GM18526 (cell line): ENCODE data around the gene C2orf66.

Source experiments
- POLR2A ChIP-seq: IDR thresholded peaks from 3 replicates; pipeline ENCODE4 v1.6.1; 2011; ENCODE audit not compliant: insufficient read length; ENCODE audit errors: extremely low read depth

The C2orf66 gene

GRCh38 chr2:196809260-196809659 lies at the start of gene C2orf66:
TSS of gene C2orf66 (minus strand) at chr2:196809355. CDS start at chr2:196809336, 19 bp downstream.
- no peak for TF ChIP-seq POLR2A

- no peak for TF ChIP-seq POLR2A
These were observed 45.5 kb upstream of the C2orf66 start for GRCh38 chr2:196854629-196855028.

GRCh38 chr2:196853301-196854087 lies 44.3 kb upstream of the C2orf66 start:
- no peak for TF ChIP-seq POLR2A

GRCh38 chr2:196851088-196851487 lies 41.9 kb upstream of the C2orf66 start:
- no peak for TF ChIP-seq POLR2A

- TF ChIP-seq POLR2A, result no peak
These were observed 40.7 kb upstream of the C2orf66 start for GRCh38 chr2:196849895-196850294.

GRCh38 chr2:196846295-196846694 lies 37.1 kb upstream of the C2orf66 start:
- no peak for TF ChIP-seq POLR2A

GRCh38 chr2:196845371-196845770 lies 36.2 kb upstream of the C2orf66 start:
- TF ChIP-seq POLR2A, result no peak

- no peak for TF ChIP-seq POLR2A
These were observed 31.0 kb upstream of the C2orf66 start for GRCh38 chr2:196840171-196840570.

- TF ChIP-seq POLR2A, result no peak
These were observed 30.4 kb upstream of the C2orf66 start for GRCh38 chr2:196839574-196839973.

- no peak for TF ChIP-seq POLR2A
These were observed 27.3 kb upstream of the C2orf66 start for GRCh38 chr2:196836440-196836839.

GRCh38 chr2:196830701-196831100 lies 21.5 kb upstream of the C2orf66 start:
- TF ChIP-seq POLR2A, result no peak

GRCh38 chr2:196827356-196827755 lies 18.2 kb upstream of the C2orf66 start:
- TF ChIP-seq POLR2A, result no peak

- no peak for TF ChIP-seq POLR2A
These were observed 14.8 kb upstream of the C2orf66 start for GRCh38 chr2:196823750-196824522.

- TF ChIP-seq POLR2A, result no peak
These were observed 12.0 kb upstream of the C2orf66 start for GRCh38 chr2:196821195-196821594.

GRCh38 chr2:196808083-196808665 lies 981 bp downstream of the C2orf66 start:
- TF ChIP-seq POLR2A, result no peak

GRCh38 chr2:196804381-196804780 lies 4.8 kb downstream of the C2orf66 start:
- no peak for TF ChIP-seq POLR2A
